ENCODE results near the gene IER3IP1. TPM values are rescaled to one million over a fixed set of nuclear protein-coding genes. Genes with fewer than 3 reads are reported as not detected.

Gene IER3IP1
- total RNA-seq, 1 donor from 2014 or later, result 14.7 TPM

DNA sequence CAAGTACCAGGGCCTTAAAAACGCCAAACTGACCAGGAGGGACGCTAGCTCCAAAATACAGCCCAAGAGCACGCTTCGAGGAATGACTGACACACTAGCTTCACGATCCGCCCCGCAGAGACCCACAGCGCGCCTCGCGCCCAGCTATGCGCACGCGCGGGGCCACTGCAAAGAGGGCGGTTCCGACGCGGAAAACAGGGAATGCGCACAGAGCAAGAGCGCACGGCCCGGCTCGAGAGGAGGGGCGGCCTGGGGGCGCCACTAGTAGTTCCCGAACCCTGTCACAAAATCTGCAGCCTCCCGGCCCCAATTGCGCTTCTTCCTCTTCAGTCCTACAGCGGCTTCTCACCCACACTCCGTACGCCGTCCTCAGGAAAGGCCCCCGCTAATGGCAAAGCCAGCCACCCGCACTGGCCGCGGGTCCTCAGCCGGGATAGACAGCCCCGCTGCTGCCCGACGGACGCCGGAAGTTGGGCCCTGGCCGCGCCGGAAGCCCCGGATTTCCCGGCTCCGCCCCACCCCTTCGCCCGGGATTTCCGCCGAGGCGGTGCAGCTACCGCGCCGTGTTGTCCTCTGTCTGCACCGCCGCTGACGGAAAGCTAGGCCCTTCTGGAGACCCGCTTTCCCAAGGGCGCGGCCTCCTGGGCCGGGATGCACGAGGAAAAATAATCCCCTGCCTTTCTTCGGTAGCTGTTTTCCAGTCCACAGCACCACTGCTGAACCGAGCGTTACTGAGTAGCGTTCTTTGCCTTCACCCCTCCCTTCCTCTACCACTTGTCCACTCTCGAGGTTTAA, 25.9 kb downstream of the IER3IP1 start, which contains the start of gene HDHD2:
HDHD2 (minus strand) TSS at position 472 of the 795 bp plus-strand sequence. CDS start 14,061 bp downstream, outside the sequence.
- H3K27me3 Mint-ChIP-seq (ENCODE audit: insufficient read depth), result no peaks in the 10 kb centered on the region
- H3K36me3 Mint-ChIP-seq (ENCODE audit: low read depth), result peaks cover 18% of the 10 kb centered on the region
- H3K9me3 Mint-ChIP-seq, result no peaks in the 10 kb centered on the region
- H3K4me1 Mint-ChIP-seq (ENCODE audit: low read depth), result peaks cover 35% of the 10 kb centered on the region
- DNase-seq (ENCODE audit: low spot score), result peak; percentile 77
- intact Hi-C loops (cut with micrococcal nuclease), result loop anchor here (1.0 kb wide), 2 partner anchors 26 to 30 kb away; partner anchors contain the start of gene IER3IP1
- peak within 1 kb of the TSS; percentile 95 for H3K27ac Mint-ChIP-seq
- peak within 1 kb of the TSS; percentile 95 for H3K4me3 Mint-ChIP-seq

DNA sequence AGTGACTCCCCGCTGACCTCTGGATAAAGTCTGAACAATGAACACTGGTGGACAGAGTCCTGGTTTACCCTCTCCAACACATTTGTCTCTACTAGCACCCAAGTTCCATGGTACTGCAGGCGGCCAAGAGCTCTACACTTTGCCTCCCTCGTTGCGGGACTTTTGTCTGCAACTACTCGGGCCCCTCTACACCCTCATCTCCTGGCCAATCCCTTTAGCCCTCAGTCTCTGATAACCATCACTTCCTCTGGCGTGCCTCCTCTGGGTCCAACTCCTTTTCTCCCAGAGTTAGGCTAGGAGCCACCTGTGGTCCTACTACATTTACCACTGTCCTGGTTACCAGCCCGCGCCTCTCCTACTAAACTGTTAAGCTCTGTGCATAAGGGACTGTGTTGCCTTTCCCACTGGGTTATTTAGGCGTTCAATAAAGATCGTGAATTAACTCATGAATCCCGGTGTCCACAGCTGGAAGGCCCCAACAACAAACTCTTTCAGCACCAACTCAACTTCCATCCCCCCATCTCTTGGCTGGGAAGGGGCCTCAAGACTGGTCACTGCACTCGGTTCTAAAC, 26.6 kb downstream of the IER3IP1 start:
- Mint-ChIP-seq H3K4me3 (peak overlapping the region; percentile 95), H3K9me3 (no peaks in the 10 kb centered on the region), H3K4me1 (ENCODE audit: low read depth) (peaks cover 35% of the 10 kb centered on the region), H3K36me3 (ENCODE audit: low read depth) (peaks cover 14% of the 10 kb centered on the region), H3K27me3 (ENCODE audit: insufficient read depth) (no peaks in the 10 kb centered on the region), H3K27ac (peak overlapping the region; percentile 95)
- intact Hi-C loops (cut with micrococcal nuclease), result loop anchor here (1.0 kb wide), 2 partner anchors 27 to 29 kb away; partner anchors contain the start of gene IER3IP1
- no peak for DNase-seq (ENCODE audit: low spot score)

DNA sequence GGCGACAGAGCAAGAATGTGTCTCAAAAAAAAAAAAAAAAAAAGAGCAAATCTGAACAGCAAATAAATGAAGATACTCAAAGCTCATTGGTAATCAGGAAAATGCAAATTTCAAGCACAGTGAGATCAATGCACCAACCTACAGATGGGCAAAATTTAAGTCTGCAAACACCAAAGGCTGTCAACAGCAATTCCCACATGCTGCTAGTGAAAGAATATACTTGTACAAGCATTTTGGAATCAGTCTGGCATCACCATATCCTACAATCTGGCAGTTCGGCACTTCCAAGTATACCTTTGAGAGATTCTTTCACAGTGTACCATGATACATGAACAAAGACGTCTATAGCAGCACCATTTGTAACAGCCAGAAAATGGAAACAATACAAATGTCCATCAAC, 30.0 kb downstream of the IER3IP1 start:
- no peak overlapping the region for H3K4me3 Mint-ChIP-seq
- H3K27ac Mint-ChIP-seq, result no peak overlapping the region
- no peaks in the 10 kb centered on the region for H3K27me3 Mint-ChIP-seq (ENCODE audit: insufficient read depth)
- H3K4me1 Mint-ChIP-seq (ENCODE audit: low read depth), result peaks cover 29% of the 10 kb centered on the region
- intact Hi-C loops (cut with micrococcal nuclease), result no loop called here
- peaks cover 13% of the 10 kb centered on the region for H3K36me3 Mint-ChIP-seq (ENCODE audit: low read depth)
- DNase-seq (ENCODE audit: low spot score), result no peak
- H3K9me3 Mint-ChIP-seq, result no peaks in the 10 kb centered on the region

DNA sequence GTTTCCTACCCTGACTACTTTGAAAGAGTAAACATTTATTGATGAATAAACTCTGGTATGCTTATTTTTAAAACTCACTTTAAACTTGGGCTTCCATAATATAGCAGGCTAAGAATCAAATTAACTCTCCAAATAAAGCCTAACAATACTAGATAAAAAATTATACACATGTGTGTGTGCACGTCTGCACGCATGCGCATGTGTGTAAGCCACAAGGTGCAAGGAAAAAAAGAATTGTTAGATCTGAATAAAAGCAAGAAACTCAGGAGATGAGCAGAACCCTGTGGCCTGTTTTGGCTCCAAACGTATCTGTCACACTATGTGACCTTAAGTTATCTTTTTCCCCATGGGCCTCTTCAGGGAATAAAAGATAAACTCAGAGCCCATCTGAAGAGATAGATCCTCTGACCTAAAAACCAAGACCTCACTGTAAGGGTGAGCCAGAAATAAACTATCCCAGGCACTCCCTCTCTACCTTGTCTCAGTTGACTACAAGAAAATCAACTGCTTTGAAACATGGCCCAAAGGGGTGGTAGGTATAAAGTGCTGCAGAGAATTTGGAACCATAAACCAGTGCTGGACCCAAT, 32.2 kb downstream of the IER3IP1 start:
- H3K27ac Mint-ChIP-seq, result no peak overlapping the region
- no peaks in the 10 kb centered on the region for H3K27me3 Mint-ChIP-seq (ENCODE audit: insufficient read depth)
- intact Hi-C loops (cut with micrococcal nuclease), result no loop called here
- H3K4me3 Mint-ChIP-seq, result no peak overlapping the region
- DNase-seq (ENCODE audit: low spot score), result no peak
- peaks cover 6% of the 10 kb centered on the region for H3K36me3 Mint-ChIP-seq (ENCODE audit: low read depth)
- no peaks in the 10 kb centered on the region for H3K9me3 Mint-ChIP-seq
- H3K4me1 Mint-ChIP-seq (ENCODE audit: low read depth), result peaks cover 10% of the 10 kb centered on the region

DNA sequence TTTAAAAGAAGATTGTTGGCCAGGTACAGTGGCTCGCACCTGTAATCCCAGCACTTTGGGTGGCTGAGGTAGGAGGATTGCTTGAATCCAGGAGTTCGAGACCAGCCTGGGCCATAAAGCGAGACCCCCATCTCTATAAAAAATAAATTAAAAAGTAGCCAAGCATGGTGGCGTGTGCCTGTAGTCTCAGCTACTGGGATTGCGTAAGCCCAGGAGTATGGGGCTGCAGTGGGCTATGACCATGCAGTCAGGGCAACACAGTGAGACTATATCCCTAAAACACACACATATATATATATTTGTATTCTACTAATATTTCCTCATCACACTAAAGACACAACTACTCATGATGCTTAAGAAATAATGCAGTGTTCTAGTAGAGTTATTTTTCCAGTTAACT, 33.0 kb downstream of the IER3IP1 start:
- H3K4me1 Mint-ChIP-seq (ENCODE audit: low read depth), result peaks cover 2% of the 10 kb centered on the region
- H3K27me3 Mint-ChIP-seq (ENCODE audit: insufficient read depth), result no peaks in the 10 kb centered on the region
- intact Hi-C loops (cut with micrococcal nuclease), result no loop called here
- peaks cover 6% of the 10 kb centered on the region for H3K36me3 Mint-ChIP-seq (ENCODE audit: low read depth)
- no peak overlapping the region for H3K4me3 Mint-ChIP-seq
- no peak for DNase-seq (ENCODE audit: low spot score)
- H3K27ac Mint-ChIP-seq, result no peak overlapping the region
- H3K9me3 Mint-ChIP-seq, result no peaks in the 10 kb centered on the region

DNA sequence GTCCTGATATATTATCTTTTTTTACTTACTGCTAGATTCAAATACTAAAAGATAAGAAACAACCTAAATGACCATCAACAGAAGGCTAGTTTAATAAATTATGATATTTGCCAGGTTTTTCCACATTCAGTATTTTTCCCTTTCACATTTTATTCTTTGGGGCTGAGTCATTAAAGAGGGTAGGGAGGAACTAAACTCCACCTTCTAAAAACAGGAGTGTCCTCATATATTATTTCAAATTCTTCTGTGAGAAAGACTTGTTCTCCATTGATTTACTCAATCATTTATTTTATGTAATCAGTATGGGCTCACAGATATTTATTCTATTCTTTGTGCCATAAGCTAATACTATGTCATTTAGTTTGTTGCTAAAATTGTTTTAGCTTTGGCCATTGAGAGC, 34.9 kb downstream of the IER3IP1 start:
- no peak for DNase-seq (ENCODE audit: low spot score)

DNA sequence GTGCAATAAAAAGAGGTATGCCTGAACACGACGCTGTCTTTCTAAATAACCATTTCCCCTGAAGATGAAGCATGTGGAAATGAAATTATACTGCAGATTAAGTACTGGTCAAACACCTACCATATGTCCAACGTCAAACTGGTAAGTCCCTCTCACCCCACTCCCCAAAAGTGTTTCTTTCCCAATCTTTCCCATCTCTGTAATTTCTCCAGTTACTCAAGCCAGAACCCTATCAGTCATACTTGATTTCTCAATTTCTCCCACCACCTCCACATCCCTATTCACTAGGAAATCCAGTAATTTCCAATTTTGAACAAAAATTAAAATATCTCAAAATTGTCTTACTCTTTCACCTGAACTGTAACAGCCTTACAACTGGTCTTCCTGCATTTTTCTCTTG, 55.0 kb downstream of the IER3IP1 start:
- DNase-seq (ENCODE audit: low spot score), result no peak
- Mint-ChIP-seq H3K4me3 (no peak overlapping the region), H3K9me3 (no peaks in the 10 kb centered on the region), H3K36me3 (ENCODE audit: low read depth) (peaks cover 28% of the 10 kb centered on the region), H3K4me1 (ENCODE audit: low read depth) (peaks cover 21% of the 10 kb centered on the region), H3K27ac (no peak overlapping the region), H3K27me3 (ENCODE audit: insufficient read depth) (no peaks in the 10 kb centered on the region)
- intact Hi-C loops (cut with micrococcal nuclease), result loop anchor here (2.0 kb wide), 1 partner anchor 20 kb away; no protein-coding TSS in a partner anchor

More for the DNA sequence above, 34.9 kb downstream of the IER3IP1 start:
- Mint-ChIP-seq H3K27ac (no peak overlapping the region), H3K9me3 (no peaks in the 10 kb centered on the region), H3K4me3 (no peak overlapping the region), H3K36me3 (ENCODE audit: low read depth) (peaks cover 8% of the 10 kb centered on the region), H3K4me1 (ENCODE audit: low read depth) (no peaks in the 10 kb centered on the region), H3K27me3 (ENCODE audit: insufficient read depth) (no peaks in the 10 kb centered on the region)
- intact Hi-C loops (cut with micrococcal nuclease), result no loop called here

DNA sequence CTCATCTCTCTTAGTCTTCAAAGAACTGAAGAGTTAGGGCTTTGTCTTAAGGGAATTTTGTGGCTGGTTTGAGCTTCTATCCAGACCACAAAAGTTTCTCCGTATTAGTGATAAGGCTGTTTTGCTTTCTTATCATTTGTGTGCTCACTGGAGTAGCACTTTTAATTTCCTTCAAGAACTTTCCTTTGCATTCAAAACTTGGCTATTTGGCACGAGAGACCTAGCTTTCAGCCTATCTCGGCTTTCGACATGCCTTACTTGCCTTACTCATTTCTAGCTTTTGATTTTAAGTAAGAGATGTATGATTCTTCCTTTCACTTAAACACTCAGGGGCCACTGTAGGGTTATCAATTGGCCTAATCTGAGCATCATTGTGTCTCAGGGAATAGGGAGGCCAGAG, 55.7 kb downstream of the IER3IP1 start:
- Mint-ChIP-seq H3K9me3 (no peaks in the 10 kb centered on the region), H3K27me3 (ENCODE audit: insufficient read depth) (no peaks in the 10 kb centered on the region), H3K4me3 (no peak overlapping the region), H3K27ac (peak overlapping the region; percentile 26), H3K4me1 (ENCODE audit: low read depth) (peaks cover 21% of the 10 kb centered on the region), H3K36me3 (ENCODE audit: low read depth) (peaks cover 26% of the 10 kb centered on the region)
- no peak for DNase-seq (ENCODE audit: low spot score)
- intact Hi-C loops (cut with micrococcal nuclease), result loop anchor here (1.0 to 2.0 kb wide), 3 partner anchors 20 to 43 kb away; partner anchors contain the start of gene HDHD2

DNA sequence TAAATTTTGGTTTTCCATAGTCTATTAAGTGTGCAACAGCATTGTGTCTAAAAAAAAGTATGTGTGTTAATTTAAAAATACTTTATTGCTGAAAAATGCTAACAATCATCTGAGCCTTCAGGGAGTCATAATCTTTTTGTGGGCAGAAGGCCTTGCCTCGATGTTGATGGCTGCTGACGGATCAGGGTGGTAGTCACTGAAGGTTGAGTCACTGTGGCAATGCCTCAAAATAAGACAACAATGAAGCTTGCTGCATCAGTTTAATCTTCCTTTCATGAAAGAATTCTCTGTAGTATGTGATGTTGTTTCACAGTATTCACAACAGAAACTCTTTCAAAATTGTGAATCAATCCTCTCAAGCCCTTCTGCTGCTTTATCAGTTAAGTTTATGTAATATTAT, 57.2 kb downstream of the IER3IP1 start:
- intact Hi-C loops (cut with micrococcal nuclease), result no loop called here

DNA sequence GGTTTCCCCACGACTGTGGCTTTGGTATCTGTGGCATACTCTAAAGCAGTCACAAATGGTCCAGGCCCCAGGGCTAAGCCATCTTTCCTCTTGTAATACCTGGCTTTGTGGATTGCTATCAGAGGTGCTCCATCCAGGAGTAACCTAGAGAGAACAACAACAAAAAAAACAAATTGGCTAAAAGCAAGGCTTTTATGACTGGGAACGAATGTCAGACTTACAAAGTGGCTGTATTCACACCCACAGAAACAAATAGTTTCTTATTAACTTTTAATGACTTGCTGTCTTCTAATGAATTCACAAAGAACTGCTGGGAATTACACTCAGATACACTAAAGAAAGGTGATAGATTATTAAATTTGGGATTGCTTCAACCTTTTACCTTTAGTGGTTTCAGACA, 61.0 kb downstream of the IER3IP1 start:
- Mint-ChIP-seq H3K4me3 (no peak overlapping the region), H3K9me3 (no peaks in the 10 kb centered on the region), H3K27me3 (ENCODE audit: insufficient read depth) (no peaks in the 10 kb centered on the region), H3K4me1 (ENCODE audit: low read depth) (peaks cover 3% of the 10 kb centered on the region), H3K27ac (no peak overlapping the region), H3K36me3 (ENCODE audit: low read depth) (peaks cover 31% of the 10 kb centered on the region)
- intact Hi-C loops (cut with micrococcal nuclease), result no loop called here
- DNase-seq (ENCODE audit: low spot score), result no peak

More for the DNA sequence above, 57.2 kb downstream of the IER3IP1 start:
- no peak for DNase-seq (ENCODE audit: low spot score)
- H3K9me3 Mint-ChIP-seq, result no peaks in the 10 kb centered on the region
- peaks cover 21% of the 10 kb centered on the region for H3K4me1 Mint-ChIP-seq (ENCODE audit: low read depth)
- peaks cover 24% of the 10 kb centered on the region for H3K36me3 Mint-ChIP-seq (ENCODE audit: low read depth)
- H3K27me3 Mint-ChIP-seq (ENCODE audit: insufficient read depth), result no peaks in the 10 kb centered on the region
- no peak overlapping the region for H3K27ac Mint-ChIP-seq
- no peak overlapping the region for H3K4me3 Mint-ChIP-seq

DNA sequence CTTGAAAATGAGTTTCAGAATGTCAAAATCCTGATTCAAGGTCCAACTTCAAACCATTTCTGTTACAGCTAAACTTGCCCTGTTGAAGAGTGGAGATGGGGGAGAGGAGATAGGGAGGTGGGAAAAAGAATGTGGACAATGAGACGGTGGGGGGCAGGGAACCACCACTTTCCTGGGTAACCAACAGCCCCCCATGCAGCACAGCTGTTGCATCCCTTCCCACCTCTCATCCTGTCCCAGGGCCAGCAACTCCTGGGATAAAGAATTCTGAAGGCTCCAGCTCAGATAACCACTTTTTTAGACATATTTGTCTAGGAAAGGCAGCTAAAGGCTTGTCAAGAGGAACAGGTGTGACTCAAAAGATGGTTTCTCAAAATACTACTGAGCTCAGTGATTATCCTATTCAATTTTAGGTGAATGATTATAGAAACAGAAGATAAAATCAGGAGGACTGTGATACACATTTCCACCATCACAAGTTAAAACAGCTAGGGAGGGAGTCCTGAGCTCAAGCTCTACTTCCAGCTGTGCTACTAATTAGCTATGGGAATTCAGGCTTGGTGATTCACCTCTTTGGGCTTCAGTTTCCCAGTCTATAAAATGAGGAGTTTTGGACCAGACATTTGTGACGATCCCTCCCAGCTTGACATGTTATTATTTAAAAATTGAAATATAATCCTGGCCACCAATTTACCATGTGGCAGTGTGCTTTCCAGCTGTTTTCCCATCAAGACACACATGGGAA, 62.2 kb downstream of the IER3IP1 start:
- no peak for DNase-seq (ENCODE audit: low spot score)
- no peaks in the 10 kb centered on the region for H3K4me1 Mint-ChIP-seq (ENCODE audit: low read depth)
- intact Hi-C loops (cut with micrococcal nuclease), result no loop called here
- peaks cover 24% of the 10 kb centered on the region for H3K36me3 Mint-ChIP-seq (ENCODE audit: low read depth)
- H3K27ac Mint-ChIP-seq, result no peak overlapping the region
- no peak overlapping the region for H3K4me3 Mint-ChIP-seq
- no peaks in the 10 kb centered on the region for H3K9me3 Mint-ChIP-seq
- H3K27me3 Mint-ChIP-seq (ENCODE audit: insufficient read depth), result no peaks in the 10 kb centered on the region

DNA sequence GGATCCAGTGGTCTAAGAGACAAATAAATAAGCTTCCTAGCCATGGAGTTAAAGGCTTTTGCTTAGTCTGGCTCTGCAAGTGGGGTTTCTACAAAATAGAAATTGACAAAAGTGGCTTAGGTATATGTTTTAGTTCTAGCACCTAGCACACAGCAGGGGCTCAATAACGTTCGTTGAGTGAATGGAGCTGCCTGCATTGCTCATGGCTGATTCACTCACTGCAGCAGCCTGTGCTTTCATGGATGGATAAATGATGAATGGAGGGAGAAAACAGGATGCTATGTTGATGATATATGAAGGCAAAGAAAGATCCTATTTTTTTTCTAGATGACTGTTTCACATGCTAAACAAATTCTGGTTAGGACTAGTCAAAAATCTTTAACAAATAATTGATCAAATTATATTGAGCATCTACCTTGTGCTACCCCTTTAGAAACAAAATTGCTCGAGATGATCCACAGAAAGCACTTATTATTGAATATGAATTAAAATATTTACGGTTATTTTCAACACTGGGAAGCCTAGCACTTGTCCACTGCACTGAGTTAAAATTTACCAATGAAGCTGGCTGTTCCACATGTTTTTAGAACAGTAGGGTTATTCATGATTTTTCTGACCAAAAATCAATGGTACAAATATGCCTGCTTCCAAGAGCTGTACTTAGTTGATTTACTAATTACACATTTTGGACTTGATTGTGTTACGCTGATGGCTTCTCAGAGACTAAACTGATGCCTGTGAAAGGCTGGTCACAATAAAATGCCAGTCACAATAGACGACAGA, 65.5 kb downstream of the IER3IP1 start:
- intact Hi-C loops (cut with micrococcal nuclease), result no loop called here
- no peaks in the 10 kb centered on the region for H3K27me3 Mint-ChIP-seq (ENCODE audit: insufficient read depth)
- no peaks in the 10 kb centered on the region for H3K4me1 Mint-ChIP-seq (ENCODE audit: low read depth)
- H3K9me3 Mint-ChIP-seq, result no peaks in the 10 kb centered on the region
- no peak for DNase-seq (ENCODE audit: low spot score)
- no peak overlapping the region for H3K4me3 Mint-ChIP-seq
- no peak overlapping the region for H3K27ac Mint-ChIP-seq
- H3K36me3 Mint-ChIP-seq (ENCODE audit: low read depth), result peaks cover 23% of the 10 kb centered on the region

Data from activated T-helper 1 cell treated with anti-CD3 and anti-CD28 coated beads, Interleukin-12 subunit alpha, Interleukin-12 subunit beta, Interleukin-2, Interleukin-4 antibody, amounts not matched to agents 30 ng/mL and 10 ng/mL and 1 ng/mL, durations not matched to agents 14 hours and 24 hours and 36 hours (primary cell).